Stimulated activated CD8-positive, alpha-beta memory T cell treated with anti-CD3 and anti-CD28 coated beads, Interleukin-4, amount 100 ng/mL, for 48 hours (primary cell): ENCODE results near the gene RPL38.

Experiments
- DNase-seq: peaks from one replicate; pipeline ENCODE4 v3.0.0-alpha.2; 2020

Gene RPL38

DNA sequence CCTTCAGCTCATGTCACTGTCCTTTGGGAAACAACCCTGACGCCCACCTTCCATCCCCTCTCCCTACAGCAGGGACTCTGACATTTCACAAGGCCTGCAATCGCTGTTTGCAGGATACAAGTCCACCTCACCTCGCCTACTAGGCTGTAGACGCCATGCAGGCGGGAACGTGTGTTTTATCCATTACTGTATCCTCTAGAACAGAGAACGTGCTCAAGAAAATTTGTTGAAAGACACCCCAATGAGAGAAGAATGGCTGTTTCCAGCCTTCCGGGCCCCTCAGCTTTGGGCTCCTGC, 8.4 kb downstream of the RPL38 start:
- peak; percentile 50 for DNase-seq

DNA sequence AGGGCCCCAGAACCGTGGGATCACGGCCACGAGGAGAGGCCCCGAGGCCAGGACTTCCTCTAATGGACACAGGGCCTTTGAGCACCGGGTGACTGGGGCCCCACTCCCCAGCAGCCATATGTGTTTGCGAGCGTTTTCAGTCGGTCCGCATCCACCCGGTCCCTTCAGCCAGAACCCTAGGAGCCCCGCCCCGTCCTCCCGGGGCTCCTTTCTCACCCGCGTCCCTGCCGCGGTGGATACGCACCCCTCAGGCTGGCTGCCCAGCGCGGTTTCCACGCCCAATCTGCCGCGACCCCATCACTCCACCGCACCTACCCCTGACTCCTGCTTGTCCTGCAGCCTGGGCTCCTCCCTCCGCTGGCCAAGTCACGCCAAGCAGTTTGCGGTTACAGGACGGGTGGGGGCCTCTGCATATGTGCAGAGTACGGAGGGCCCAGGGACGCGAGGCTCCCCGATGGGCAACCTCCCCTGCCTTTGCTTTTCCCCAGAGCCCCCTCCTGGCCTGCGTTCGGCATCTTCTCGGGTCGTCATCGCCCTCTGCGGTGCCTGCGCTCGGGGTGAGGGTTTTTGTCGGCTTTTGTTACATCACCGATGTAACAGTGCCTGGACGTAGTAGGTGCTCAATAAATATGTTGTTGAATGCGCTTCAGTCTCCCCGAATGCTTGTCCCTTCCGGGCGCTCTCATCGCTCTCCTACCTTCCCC, 8.9 kb downstream of the RPL38 start:
- peak; percentile 59 for DNase-seq

DNA sequence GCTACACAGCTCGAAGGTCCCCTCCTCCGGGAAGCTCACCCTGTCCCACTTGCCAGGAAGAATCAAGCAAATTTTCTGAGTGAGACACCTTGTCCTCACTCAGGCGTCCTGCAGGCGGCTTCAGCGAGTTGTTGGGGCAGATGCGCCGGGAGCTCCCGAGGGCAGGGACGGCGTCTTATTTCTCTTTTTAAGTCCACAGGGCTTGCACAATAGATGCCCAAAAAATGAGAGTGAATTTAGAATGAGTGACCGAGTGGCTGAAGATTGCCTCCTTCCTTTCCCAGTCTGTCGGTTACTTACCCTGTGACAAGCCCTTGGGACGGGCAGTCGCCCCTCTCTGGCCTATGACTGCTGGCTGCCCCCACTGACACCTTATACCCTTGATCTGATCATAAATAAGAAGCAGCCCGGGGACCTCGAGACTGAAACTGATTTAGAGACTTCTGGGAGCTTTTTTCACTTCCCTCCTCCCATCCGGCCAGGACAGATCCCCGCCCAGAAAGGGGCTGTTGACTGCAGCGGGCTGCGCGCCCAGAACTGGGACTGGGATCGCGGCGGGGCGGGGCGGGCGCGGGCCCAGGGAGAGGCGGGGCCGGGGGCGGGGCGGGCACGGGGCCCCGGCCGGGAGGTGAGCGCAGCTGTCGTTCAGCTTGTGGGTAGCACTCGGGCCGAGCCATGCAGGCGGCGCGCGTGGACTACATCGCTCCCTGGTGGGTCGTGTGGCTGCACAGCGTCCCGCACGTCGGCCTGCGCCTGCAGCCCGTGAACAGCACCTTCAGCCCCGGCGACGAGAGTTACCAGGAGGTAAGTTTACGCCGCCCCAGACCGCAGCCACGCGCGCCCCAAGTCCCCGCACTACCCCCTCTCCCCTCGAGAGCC, 9.7 kb downstream of the RPL38 start, which contains the start of gene TTYH2:
TSS of gene TTYH2 (plus strand) at position 659 of the 879 bp plus-strand sequence. CDS start at position 676, 17 bp downstream.
- peak; percentile 81 for DNase-seq

DNA sequence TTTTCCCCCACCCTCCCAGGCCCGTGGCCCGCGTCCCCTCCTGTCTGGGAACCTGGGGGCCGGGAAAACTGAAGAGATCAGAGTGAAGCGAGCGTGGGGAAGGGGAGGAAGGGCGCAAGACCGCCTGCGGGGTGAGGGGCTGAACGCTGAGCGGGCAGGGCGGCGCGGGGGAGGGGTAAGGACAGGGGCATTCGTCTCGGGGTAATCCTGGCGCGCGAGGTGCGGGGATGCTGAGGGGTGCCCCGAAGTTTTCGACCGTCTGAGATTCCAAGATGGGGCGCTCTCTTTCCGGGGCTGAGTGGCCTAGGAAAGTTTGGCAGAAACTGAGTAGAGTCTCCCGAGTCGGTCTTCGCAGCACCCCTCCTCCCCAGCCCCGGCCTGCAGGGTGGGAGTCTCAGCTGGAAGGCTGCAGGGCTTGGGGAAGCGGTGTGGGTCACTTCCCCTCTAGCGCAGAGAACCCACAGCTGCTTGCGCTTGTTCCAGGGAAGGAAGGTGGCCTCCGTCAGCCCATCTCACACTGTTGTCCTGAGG, 10.4 kb downstream of the RPL38 start:
- DNase-seq, result peak; percentile 36

DNA sequence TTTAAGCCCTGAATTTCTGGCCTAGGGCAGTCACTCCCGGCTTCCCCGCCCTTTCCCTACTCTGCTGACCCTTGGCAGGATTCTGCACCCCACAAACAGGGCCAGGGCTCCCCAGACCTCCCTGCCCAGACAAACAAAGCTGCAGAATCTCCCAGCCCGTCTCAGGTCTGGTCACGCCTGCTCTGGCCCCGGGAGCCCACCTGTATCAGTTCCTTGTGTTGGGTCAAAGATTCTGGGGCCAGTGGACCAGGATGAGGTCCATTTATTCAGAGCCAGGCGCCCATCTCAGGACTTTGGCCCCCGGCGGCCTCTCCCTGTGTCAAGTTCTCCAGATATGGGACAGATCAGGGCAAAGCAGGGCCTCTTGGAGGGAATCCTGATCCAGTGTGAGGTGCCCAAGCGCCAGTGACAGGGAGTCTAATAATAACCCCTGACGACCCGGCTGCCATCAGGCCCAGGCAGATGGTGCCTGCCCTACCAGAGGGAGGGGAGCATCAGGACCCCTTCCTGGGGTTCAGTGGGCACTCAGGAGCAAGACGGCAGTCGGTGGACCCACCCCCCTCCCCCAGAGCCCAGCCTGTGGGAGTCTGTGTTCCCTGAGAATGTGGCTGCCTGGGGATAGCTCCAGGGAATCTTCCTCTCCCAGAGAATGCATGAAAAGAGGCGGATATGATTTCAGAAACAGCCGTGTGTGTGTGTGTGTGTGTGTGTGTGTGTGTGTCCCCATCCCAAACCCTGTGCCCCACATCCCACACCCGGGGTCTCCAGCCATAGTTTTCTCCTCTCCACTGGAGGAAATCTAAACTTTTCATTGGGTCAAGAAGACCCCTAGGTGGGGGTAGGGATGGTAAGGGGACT, 11.2 kb downstream of the RPL38 start:
- no peak for DNase-seq

DNA sequence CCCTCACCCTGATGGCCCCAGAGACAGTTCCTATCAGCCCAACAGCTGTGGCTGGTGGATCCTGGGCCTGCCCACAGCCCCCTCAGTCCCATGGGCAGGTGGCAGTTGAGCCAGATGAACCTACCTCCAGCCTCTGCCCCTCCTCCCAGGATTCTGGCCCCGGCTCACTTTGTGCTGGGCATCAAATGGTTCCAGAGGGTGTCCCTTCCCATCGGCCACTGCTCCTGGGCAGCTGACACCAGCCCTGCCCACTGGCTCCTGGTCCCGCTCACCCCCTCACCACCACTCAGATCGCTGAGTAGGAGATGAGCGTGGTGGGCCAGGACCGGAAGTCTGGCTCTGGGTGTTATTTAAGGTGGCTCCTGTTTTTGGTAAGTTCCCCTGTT, 11.9 kb downstream of the RPL38 start:
- no peak for DNase-seq

DNA sequence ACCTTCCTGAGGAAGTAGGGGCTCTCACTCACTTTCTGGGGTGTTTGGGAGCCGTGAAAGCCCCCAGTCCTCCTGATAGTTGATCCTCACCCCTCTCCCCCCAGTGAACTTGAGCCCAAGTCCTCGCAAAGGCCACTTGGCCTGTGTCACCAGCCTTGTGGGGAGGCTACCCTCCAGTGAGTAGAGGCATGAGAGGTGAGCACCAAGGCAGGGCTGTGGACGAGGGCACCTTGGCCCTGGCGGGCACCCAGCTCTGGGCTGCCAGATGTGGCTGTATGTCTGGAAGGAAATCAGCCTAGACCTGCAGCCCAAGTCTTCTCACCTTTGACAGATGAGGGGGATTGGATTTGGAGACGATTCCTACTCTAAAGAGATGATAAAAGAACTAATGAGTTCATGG, 13.0 kb downstream of the RPL38 start:
- DNase-seq, result no peak

DNA sequence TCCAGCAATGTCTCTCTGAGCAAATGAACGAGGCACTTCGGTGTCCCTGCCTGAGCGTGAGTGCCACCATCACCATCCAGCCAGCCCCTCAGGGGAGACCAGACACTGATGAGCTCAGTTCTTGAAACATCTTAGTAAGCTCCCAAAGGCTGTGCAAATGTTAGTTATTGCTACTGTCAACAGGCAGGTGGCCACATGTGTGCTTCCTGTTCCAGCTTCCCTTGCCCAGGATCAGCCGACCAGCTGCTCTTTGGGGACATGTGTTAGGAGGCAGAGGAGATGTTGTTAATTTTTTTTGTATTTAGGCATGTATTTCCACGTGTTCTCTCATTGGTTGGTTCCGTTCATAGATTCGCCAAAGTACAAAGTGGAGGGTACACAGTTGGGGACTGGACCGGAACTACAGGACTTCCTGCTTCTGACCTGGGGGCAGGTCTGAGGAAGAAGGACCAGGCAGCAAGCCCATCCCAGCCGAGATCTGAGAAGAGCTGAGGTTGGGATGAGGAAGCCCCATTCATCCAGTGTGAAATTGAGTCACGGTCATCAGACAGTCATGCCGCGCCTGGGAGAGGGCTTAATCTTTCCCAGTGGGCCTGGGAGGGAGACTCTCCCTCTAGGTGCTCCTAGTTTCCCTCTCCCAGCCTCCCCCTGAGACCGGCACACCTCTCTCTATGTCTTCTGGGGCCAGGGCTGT, 13.7 kb downstream of the RPL38 start:
- no peak for DNase-seq

DNA sequence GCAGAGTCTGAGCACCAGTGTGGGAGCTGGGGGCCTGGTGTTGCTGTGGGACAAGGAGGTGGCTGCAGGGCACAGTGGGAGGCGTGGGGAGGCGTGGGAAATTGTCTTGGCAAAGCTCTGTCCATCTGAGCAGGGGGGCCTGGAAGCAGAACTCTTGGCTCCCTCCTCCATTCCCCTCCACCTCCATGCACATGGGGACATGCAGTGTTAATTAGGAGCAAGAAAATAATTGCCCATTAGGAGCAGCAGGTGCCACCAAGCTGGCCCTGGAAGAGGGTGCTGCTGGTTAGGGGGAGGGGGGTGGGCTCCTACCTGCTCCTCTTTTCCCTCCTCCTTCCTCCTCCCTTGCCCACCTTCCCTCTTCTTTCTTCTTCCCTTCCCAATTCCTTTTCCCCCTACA, 14.4 kb downstream of the RPL38 start:
- no peak for DNase-seq

DNA sequence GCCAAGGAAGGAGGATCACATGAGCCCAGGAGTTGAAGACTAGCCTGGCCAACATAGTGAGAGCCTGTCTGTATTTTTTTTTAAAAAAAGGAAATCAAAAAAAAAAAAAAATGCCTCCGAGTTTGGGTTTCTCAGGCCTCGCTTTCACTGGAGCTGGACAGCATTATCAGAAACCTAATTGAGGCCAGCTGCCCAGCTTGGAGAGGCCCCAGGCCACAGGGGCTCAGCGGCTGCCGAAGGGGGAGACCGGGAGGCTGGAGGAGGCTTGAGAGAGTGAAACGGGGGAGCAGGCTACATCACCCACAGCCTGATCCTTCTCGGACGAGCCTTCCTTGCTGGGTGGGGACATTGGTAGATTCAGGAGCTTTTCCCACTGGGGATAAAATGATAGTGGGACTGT, 15.0 kb downstream of the RPL38 start:
- DNase-seq, result no peak

DNA sequence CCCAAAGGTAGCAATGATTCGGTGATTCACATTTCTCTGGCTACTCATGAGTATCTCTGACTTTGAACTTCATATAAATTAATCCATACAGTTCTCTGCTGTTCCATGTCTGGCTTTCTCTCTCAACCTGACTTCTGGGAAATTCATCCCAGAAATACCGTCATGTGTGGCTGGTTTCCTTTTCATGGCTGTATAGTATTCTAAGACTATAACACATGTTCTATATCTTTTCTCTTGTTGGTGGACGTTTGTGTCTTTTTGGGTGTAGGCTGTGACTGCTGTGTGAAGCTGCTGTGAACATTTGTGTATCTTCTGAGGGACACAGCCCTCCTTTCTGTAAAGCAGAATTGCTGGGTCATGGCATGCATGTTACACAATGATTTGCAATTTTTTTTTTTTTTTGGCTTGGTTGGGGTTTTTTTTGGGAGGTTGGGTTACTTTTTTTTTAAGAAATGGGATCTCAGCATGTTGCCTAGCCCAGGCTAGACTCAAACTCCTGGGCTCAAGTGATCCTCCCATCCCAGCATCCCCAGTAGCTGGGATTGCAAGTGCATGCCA, 16.2 kb downstream of the RPL38 start:
- no peak for DNase-seq

DNA sequence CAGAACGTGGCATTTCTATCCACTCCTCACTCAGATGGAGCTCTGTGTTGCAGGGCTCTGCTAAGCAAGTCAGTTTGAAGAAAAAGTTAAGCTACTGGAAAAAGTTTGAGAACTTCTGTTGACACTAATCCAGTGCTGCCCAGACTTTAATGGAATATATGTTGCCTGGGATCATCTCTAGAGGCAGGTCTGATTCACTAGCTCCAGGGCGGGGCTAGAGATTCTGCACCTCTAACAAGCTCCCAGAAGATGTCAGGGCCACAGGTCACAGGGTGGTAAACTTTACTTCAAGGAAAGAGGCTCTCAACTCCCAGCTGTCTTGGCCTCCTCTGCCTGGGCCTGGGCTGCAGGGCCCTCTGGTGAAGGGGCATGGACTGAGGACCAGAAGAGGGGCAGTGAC, 16.7 kb downstream of the RPL38 start:
- DNase-seq, result no peak

DNA sequence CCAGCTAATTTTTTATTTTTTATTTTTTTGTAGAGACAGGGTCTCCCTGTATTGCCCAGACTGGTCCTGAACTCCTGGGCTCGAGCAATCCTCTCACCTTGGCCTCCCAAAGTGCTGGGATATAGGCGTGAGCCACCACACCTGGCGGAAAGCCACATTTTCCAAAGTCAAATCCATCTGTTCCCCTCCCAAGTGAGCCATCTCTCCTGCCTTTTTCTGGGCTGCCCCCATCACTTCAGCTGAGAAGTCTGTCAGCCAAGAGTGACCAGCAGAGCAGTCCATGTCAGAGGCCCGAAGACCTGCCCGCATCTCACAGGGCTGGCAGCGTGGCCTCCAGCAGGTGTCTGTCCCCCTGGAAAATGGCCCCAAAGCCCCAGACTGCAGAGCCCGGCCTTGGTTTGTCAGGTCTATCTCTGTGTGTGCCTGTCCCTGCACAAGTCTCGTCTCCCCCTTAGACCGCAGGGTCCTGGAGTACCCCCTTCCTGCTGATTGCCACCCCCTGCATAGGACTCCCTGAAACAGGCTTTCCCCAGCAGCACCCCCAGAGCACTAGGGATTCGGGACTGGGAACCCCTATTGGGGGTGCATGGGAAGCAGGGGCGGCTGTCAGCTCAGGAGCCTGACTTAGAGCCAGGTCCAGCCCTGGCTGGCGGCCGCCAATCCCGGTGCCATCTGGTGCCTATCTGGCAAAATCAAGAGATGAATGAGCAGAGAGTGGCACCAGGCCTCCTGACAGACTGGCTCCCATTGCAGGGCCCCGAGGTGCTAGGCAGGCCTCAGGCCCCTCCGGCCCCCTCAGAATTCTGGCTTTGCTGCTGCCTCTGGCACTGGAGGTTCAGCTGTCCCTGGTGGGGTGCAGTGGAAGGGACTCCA, 17.7 kb downstream of the RPL38 start:
- DNase-seq, result no peak

DNA sequence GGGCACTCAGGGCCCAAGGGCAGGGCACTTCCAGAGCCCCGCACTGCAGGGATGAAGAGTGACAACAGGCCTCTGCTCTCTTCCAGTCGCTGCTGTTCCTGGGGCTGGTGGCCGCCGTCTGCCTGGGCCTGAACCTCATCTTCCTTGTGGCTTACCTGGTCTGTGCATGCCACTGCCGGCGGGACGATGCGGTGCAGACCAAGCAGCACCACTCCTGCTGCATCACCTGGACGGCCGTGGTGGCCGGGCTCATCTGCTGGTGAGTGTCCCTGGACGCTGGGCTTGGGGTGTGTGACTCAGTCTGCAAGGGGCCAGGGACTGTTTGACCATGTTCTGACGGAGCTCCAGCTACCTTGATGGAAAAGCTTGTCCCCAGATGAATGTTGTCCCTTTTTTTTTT, 18.9 kb downstream of the RPL38 start:
- no peak for DNase-seq

DNA sequence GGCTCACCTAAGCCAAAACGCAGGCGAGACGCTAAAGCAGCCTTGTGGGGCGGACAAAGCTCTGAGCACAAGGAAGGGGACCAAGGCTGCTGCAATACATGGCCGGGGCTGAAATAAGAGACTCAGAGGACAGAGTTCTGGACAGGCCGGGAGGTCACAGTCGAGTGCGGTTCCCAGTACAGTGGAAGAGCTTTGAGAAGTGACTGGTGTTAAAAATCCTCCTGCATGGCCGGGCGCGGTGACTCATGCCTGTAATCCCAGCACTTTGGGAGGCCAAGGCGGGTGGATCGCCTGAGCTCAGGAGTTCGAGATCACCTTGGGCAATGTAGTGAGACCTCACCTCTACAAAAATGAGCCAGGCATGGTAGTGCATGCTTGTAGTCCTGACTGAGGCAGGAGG, 20.4 kb downstream of the RPL38 start:
- DNase-seq, result no peak

DNA sequence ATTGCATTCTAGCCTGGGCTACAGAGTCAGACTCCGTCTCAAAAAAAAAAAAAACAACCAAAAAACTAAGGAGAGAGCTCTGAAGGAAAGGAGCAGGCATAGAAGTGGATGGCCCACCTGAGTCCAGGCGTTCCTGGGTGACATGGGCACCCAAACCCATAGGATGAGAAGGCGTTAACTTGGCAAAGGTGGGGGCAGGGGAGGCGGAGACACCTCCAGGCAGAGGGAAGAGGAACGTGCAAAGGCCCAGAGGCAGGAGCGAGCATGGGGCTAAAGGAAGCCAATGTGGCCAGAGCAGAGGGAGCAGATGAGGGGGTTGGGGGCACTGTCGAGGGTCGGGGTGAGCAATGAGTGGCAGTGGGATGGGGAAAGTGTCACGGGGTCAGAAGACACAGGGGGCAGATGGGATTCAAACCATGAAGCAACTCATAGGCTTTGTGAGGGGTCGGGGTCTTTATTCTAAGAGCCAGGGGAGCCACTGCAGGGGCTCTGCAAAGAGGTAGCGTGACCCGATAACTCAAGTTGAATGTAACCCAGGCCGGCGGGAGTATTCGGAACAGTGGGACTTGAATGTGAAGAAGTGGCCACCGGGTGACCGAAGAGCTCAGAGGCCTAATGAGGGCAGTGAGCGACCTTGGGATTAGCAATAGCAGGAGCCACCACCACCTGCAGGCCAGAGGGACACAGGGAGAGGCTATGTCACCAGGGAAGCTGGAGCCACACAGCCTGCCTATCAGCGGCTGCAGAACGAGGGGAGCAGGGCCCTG, 21.7 kb downstream of the RPL38 start:
- no peak for DNase-seq

DNA sequence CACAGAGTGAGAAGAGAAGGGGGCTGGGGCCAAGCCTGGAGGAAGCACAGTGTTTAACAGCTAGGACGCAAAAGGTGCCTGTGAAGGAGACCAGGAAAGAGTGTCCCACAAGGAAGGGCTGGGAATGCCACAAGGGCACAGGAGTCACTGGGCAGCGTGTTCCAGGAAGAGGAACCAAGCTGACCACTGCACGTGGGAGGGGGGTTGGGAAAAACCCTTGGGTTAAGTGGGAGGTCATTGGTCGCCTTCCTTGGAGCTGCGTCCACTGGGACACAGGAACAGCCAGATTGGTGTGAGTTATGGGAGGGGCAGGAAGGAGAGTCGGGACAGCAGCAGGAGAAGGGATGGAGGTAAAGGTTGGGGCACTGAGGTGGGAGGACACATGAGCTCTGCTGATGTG, 22.8 kb downstream of the RPL38 start:
- no peak for DNase-seq

DNA sequence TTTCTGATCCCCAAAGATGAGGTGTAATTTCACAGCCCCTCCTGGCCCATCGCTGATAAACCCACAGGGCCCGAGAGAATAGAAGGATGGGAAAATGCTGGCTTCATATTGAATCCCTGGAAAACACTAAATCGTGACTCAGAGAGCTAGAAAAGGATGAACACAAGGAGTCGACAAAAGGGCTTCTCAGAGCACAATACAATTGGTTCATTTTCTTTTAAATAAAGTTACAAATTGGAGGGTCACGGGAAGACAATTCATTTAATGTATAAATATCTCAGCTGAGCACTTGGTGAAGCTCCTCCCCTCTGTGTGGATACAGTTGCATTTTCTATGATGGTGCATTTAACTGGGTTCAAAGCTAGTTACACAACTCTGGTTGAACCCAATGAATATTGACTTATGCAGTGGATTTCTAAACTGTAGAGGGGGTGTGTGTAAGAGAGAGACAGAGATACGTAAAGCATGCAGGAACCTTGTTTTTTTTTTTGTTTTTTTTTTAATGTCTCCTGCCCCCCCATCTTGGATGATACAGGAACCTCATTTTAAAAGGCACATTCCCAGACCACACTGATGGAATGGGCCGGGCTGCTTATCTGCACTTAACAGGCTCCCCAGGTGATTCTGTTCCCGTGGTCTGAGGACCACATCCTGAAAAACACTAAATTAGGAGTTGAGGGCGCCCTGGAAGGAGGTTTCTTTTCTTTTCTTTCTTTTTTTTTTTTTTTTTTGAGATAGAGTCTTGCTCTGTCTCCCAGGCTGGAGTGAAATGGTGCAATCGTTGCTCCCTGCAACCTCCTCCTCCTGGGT, 24.0 kb downstream of the RPL38 start:
- no peak for DNase-seq

DNA sequence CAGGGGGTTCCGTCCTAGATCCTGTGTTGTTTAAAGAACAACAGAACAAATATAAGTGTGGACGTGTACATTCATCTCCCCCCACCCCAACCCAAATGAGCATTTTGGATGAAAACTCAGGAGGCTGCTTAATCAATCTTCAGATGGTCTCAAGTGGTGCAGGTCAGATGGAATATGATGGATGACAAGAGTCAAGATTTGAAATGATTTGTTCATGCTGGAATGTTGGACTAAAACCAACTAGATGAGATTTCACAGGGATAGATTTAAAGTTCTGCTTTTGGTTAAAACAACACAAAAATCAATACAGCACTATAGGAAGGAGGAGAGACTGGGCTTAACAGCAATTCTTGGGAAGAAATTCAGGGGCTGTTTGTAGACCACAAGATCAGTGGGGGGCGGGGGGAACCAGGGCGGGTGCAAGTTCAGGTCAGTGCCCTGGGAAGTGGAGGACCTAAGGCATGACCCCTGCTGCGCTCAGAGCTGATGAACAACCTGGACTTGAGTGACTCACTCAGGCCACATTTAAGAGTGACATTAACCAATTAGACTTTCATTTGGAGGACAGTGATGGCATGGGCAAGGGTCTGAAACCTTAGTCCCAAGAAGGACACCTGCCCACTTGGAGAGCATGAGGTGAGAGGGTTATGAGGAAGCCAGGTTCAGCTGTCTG, 25.0 kb downstream of the RPL38 start:
- no peak for DNase-seq
